WTC11 (cell line): Measurements from ENCODE around the gene DUOX2. TPM values are rescaled to one million over a fixed set of nuclear protein-coding genes. Genes with fewer than 3 reads are reported as not detected.
A peak's percentile ranks its signal among the peaks of the same experiment; 100 is the strongest.

Source experiments
- ATAC-seq: fragments of 200-7000 bp; cut with Tn5 transposase; 2 replicates; pipeline ENCODE4 v1.10.0; 2021; ENCODE audit warnings: mild to moderate bottlenecking, moderate library complexity
- Bru-seq: library from RNA; stranded (reverse); fragments of 400-500 nt; gene quantifications from one replicate; lab custom pipeline; 2021; lab: Mats Ljungman, UMichigan
- CTCF ChIA-PET: fragments of 300-600 bp; sonication (Branson Sonifier 250); formaldehyde crosslinking; loops from one replicate; lab custom pipeline; 2021; ENCODE audit warnings: antibody characterized with exemption; lab: Charles Lee
- POLR2A ChIA-PET: fragments of 350-600 bp; sonication (Branson Sonifier 250); formaldehyde crosslinking; loops from one replicate; lab custom pipeline; 2021; ENCODE audit warnings: antibody characterized with exemption; lab: Charles Lee
- DNase-seq: peaks from one replicate; pipeline ENCODE4 v3.0.0; 2021; ENCODE audit warnings: low spot score
- H3K27ac Mint-ChIP-seq: 2 replicates; pipeline ENCODE4 v1.8.0; 2021; ENCODE audit warnings: mixed read lengths
- H3K27me3 Mint-ChIP-seq: 2 replicates; pipeline ENCODE4 v1.8.0; 2021; ENCODE audit warnings: low read depth, mild to moderate bottlenecking, moderate library complexity, mixed read lengths
- H3K36me3 Mint-ChIP-seq: 2 replicates; pipeline ENCODE4 v1.8.0; 2021; ENCODE audit warnings: mixed read lengths
- H3K4me1 Mint-ChIP-seq: 2 replicates; pipeline ENCODE4 v1.8.0; 2022; ENCODE audit warnings: mixed read lengths
- H3K4me3 Mint-ChIP-seq: 2 replicates; pipeline ENCODE4 v1.8.0; 2021; ENCODE audit warnings: mild to moderate bottlenecking, moderate library complexity, mixed read lengths
- H3K9me3 Mint-ChIP-seq: 2 replicates; pipeline ENCODE4 v1.8.0; 2021; ENCODE audit warnings: mixed read lengths
- AFF4 ChIP-seq: sonication (generic); formaldehyde crosslinking; IDR thresholded peaks from 2 replicates; pipeline ENCODE4 v1.8.1; 2023; ENCODE audit warnings: mild to moderate bottlenecking, missing genetic modification reagents, borderline replicate concordance
- ATF3 ChIP-seq: sonication (generic); formaldehyde crosslinking; conservative IDR thresholded peaks from 2 replicates; pipeline ENCODE4 v1.8.1; 2022; ENCODE audit warnings: mild to moderate bottlenecking, missing genetic modification reagents
- ATF6 ChIP-seq: sonication (generic); formaldehyde crosslinking; IDR thresholded peaks from 2 replicates; pipeline ENCODE4 v1.8.1; 2023; ENCODE audit warnings: mild to moderate bottlenecking, missing genetic modification reagents
- ESRRA ChIP-seq: sonication (generic); formaldehyde crosslinking; IDR thresholded peaks from 2 replicates; pipeline ENCODE4 v1.8.1; 2022; ENCODE audit warnings: mild to moderate bottlenecking, missing genetic modification reagents, borderline replicate concordance
- FOXP1 ChIP-seq: sonication (generic); formaldehyde crosslinking; IDR thresholded peaks from 2 replicates; pipeline ENCODE4 v1.8.0; 2022; ENCODE audit warnings: missing genetic modification reagents, mild to moderate bottlenecking, moderate library complexity, borderline replicate concordance
- HMGXB4 ChIP-seq: sonication (generic); formaldehyde crosslinking; IDR thresholded peaks from 2 replicates; pipeline ENCODE4 v1.8.1; 2023; ENCODE audit warnings: mild to moderate bottlenecking, moderate library complexity, missing genetic modification reagents
- JAZF1 ChIP-seq: fragments of 250-450 bp; sonication (Bioruptor Pico); IDR thresholded peaks from 2 replicates; pipeline ENCODE4 v1.9.0; 2021; ENCODE audit warnings: moderate library complexity, mild to moderate bottlenecking, inconsistent platforms
- JUN ChIP-seq: sonication (generic); formaldehyde crosslinking; IDR thresholded peaks from 2 replicates; pipeline ENCODE4 v1.8.0; 2023; ENCODE audit warnings: mild to moderate bottlenecking, missing genetic modification reagents
- MLX ChIP-seq: sonication (generic); formaldehyde crosslinking; IDR thresholded peaks from 2 replicates; pipeline ENCODE4 v1.8.1; 2023; ENCODE audit warnings: mild to moderate bottlenecking, missing genetic modification reagents, moderate library complexity
- NR2C2 ChIP-seq: sonication (generic); formaldehyde crosslinking; IDR thresholded peaks from 2 replicates; pipeline ENCODE4 v1.8.0; 2022; ENCODE audit warnings: mild to moderate bottlenecking, missing genetic modification reagents
- SOX15 ChIP-seq: fragments of 250-450 bp; sonication (Bioruptor Pico); IDR thresholded peaks from 2 replicates; pipeline ENCODE4 v1.9.0; 2021; ENCODE audit warnings: mild to moderate bottlenecking
- TCF7 ChIP-seq: sonication (generic); formaldehyde crosslinking; IDR thresholded peaks from 2 replicates; pipeline ENCODE4 v1.8.0; 2022; ENCODE audit warnings: mild to moderate bottlenecking, low read depth, missing genetic modification reagents, moderate library complexity
- TEAD1 ChIP-seq: sonication (generic); formaldehyde crosslinking; IDR thresholded peaks from 2 replicates; pipeline ENCODE4 v1.8.0; 2022; ENCODE audit warnings: mild to moderate bottlenecking, missing genetic modification reagents
- ZNF396 ChIP-seq: fragments of 250-450 bp; sonication (Bioruptor Pico); IDR thresholded peaks from 2 replicates; pipeline ENCODE4 v1.8.0; 2021; ENCODE audit warnings: mild to moderate bottlenecking, moderate library complexity, borderline replicate concordance
- ZNF416 ChIP-seq: fragments of 250-450 bp; sonication (Bioruptor Pico); IDR thresholded peaks from 2 replicates; pipeline ENCODE4 v1.9.0; 2021; ENCODE audit warnings: mild to moderate bottlenecking, inconsistent platforms
- long read RNA-seq, 3 experiments: library from RNA in 1 of 3; library from capped mRNA in 1 of 3; library from polyadenylated mRNA in 1 of 3; unstranded in 2 of 3; stranded (forward) in 1 of 3; transcript quantifications; one replicate each; pipeline ENCODE4 v2.0.0, GENCODE V29; 2021
- total RNA-seq: library from RNA; stranded (reverse); gene quantifications from 3 replicates; pipeline ENCODE4 v1.2.3, GENCODE V29; 2021

DUOX2 gene
- 0.13 to 0.27 TPM (median 0.14 TPM) in 3 replicates for total RNA-seq
- Bru-seq, nascent RNA = percentile 6 among the genes with signal in this experiment
- long read RNA-seq, experiment 1 = 0 reads
- long read RNA-seq, experiment 2 = 0 reads
- long read RNA-seq, experiment 3 = 0 reads

GRCh38 chr15:45114076-45114750 lies at the start of gene DUOX2, which contains the start of gene DUOXA2:
Gene DUOX2, minus strand, starts transcription at chr15:45114172. Its CDS starts 761 bp downstream, at chr15:45113411.
Gene DUOXA2, plus strand, starts transcription at chr15:45114326. Its CDS starts 280 bp downstream, at chr15:45114606.
- H3K36me3 Mint-ChIP-seq = no peaks in the 10 kb centered on the region
- H3K4me3 Mint-ChIP-seq = peak within 1 kb of the TSS; percentile 64
- no peak within 1 kb of the TSS for H3K27ac Mint-ChIP-seq
- POLR2A ChIA-PET = no interaction called here
- CTCF ChIA-PET = interaction anchor here (1.2 to 8.3 kb wide), 5 partner anchors 9 to 261 kb away, joined by 3 to 231 read pairs (median 4); partner anchors contain the start of genes DUOX1 and DUOXA1
- DNase-seq = peak; percentile 23
- no peak for TF ChIP-seq HMGXB4 (CRISPR knock-in tag)
- no peak for TF ChIP-seq SOX15
- TF ChIP-seq ZNF396 (CRISPR knock-in tag) = no peak
- TF ChIP-seq TEAD1 (CRISPR knock-in tag) = no peak
- no peak for TF ChIP-seq JAZF1 (CRISPR knock-in tag)
- TF ChIP-seq AFF4 (CRISPR knock-in tag) = no peak
- no peak for TF ChIP-seq ATF6 (CRISPR knock-in tag)
- no peak for TF ChIP-seq ZNF416
- TF ChIP-seq TCF7 (CRISPR knock-in tag) = no peak
- TF ChIP-seq MLX (CRISPR knock-in tag) = no peak
- TF ChIP-seq, all 79 proteins: peak for 0
- peaks cover 44% of the 10 kb centered on the region for H3K4me1 Mint-ChIP-seq
- no peak for ATAC-seq
- no peaks in the 10 kb centered on the region for H3K9me3 Mint-ChIP-seq
- peaks cover 100% of the 10 kb centered on the region for H3K27me3 Mint-ChIP-seq

GRCh38 chr15:45163508-45163856 lies 49.5 kb upstream of the DUOX2 start:
- Mint-ChIP-seq H3K27me3 (peaks cover 19% of the 10 kb centered on the region), H3K36me3 (no peaks in the 10 kb centered on the region), H3K27ac (no peak overlapping the region), H3K9me3 (no peaks in the 10 kb centered on the region), H3K4me1 (peaks cover 29% of the 10 kb centered on the region), H3K4me3 (no peak overlapping the region)
- TF ChIP-seq FOXP1 (CRISPR knock-in tag) (no peak), ATF3 (no peak), NR2C2 (no peak), JUN (CRISPR knock-in tag) (no peak), ESRRA (CRISPR knock-in tag) (no peak)
- ChIA-PET CTCF (interaction anchor here (0.8 to 5.9 kb wide), 55 partner anchors 8 to 411 kb away, joined by 3 to 156 read pairs (median 6); partner anchors contain the start of genes DUOX1, DUOXA1, GATM and SHF), POLR2A (interaction anchor here (1.0 to 1.7 kb wide), 5 partner anchors 8 to 239 kb away, joined by 3 to 7 read pairs (median 5); a partner anchor contains a TSS)
- no peak for DNase-seq
- ATAC-seq = no peak
